BLaER1 treated with 17β-estradiol and CSF1 and Interleukin-3, amounts not matched to agents 10 nM and 100 nM (cell line): ENCODE results near the gene SCARF1.

ENCODE experiments used
- H3K27ac ChIP-seq, 11 experiments: shearing (Covaris generic); formaldehyde crosslinking; 2 replicates each; pipeline ENCODE4 v1.8.1; 2022
- H3K27me3 ChIP-seq, 11 experiments: shearing (Covaris generic); formaldehyde crosslinking; 2 replicates each; pipeline ENCODE4 v1.8.1; 2022
- H3K36me3 ChIP-seq, 11 experiments: shearing (Covaris generic); formaldehyde crosslinking; 2 replicates each; pipeline ENCODE4 v1.8.1; 2022
- H3K4me1 ChIP-seq, 10 experiments: shearing (Covaris generic); formaldehyde crosslinking; 2 replicates each; pipeline ENCODE4 v1.8.1; 2022
- H3K4me2 ChIP-seq, 11 experiments: shearing (Covaris generic); formaldehyde crosslinking; 2 replicates each; pipeline ENCODE4 v1.8.1; 2022
- H3K4me3 ChIP-seq, 10 experiments: shearing (Covaris generic); formaldehyde crosslinking; 2 replicates each; pipeline ENCODE4 v1.8.1; 2022
- H3K9ac ChIP-seq, 11 experiments: shearing (Covaris generic); formaldehyde crosslinking; 2 replicates each; pipeline ENCODE4 v1.8.1; 2022
- H3K9me3 ChIP-seq, 11 experiments: shearing (Covaris generic); formaldehyde crosslinking; replicated peaks in 1 of 11; 2 replicates each; pipeline ENCODE4 v1.8.1; 2022
- H4K20me1 ChIP-seq, 11 experiments: shearing (Covaris generic); formaldehyde crosslinking; 2 replicates each; pipeline ENCODE4 v1.8.1; 2022
- Cebpa-rat ChIP-seq, 11 experiments: shearing (Covaris generic); IDR thresholded peaks; 2 replicates each; pipeline ENCODE4 v1.8.1; 2022

Gene SCARF1

GRCh38 chr17:1627182-1627981, 18.1 kb downstream of the SCARF1 start:
- Histone ChIP-seq H3K27ac (peak overlapping the region; percentile 86 to 95 (median 92)), H3K4me1 (peaks cover 60 to 76% (median 71%) of the 10 kb centered on the region in 10 experiments), H3K9ac (peak overlapping the region; percentile 87 to 94 (median 90)), H3K27me3 (no peaks in the 10 kb centered on the region; a peak in 1 of 22 replicates), H4K20me1 (peaks cover 0 to 34% (median 0%) of the 10 kb centered on the region in 11 experiments; a peak in 7 of 22 replicates), H3K4me3 (peak overlapping the region; percentile 73 to 98 (median 88)), H3K9me3 (peaks cover 0 to 8% (median 0%) of the 10 kb centered on the region in 11 experiments; a peak in 1 of 22 replicates), H3K36me3 (peaks cover 0 to 47% (median 41%) of the 10 kb centered on the region in 11 experiments; a peak in 19 of 22 replicates), H3K4me2 (peak overlapping the region; percentile 94 to 100 (median 98))
- TF ChIP-seq Cebpa-rat (IDR thresholded peaks at IDR 0.05): peak in 3 of 11 experiments; percentile 16 to 49 (median 37); a peak in 1 of 22 replicates

- peaks cover 60 to 76% (median 70%) of the 10 kb centered on the region in 10 experiments for H3K4me1 ChIP-seq
- H4K20me1 ChIP-seq: peaks cover 0 to 31% (median 6%) of the 10 kb centered on the region in 11 experiments; a peak in 9 of 22 replicates
- peak overlapping the region; percentile 94 to 100 (median 98) for H3K4me2 ChIP-seq
- H3K27ac ChIP-seq: peak overlapping the region; percentile 48 to 95 (median 92); a peak in 20 of 22 replicates
- H3K9ac ChIP-seq: peak overlapping the region; percentile 87 to 94 (median 90); a peak in 21 of 22 replicates
- no peaks in the 10 kb centered on the region; a peak in 1 of 22 replicates for H3K27me3 ChIP-seq
- H3K4me3 ChIP-seq: peak overlapping the region in 9 of 10 experiments; percentile 76 to 98 (median 90); a peak in 18 of 20 replicates
- H3K9me3 ChIP-seq: peaks cover 0 to 8% (median 0%) of the 10 kb centered on the region in 11 experiments; a peak in 1 of 22 replicates
- H3K36me3 ChIP-seq: peaks cover 0 to 55% (median 49%) of the 10 kb centered on the region in 11 experiments; a peak in 19 of 22 replicates
- TF ChIP-seq Cebpa-rat (IDR thresholded peaks at IDR 0.05): no peak
Measured at GRCh38 chr17:1626333-1626732, 19.2 kb downstream of the SCARF1 start.

- Histone ChIP-seq H3K4me2 (peak overlapping the region; percentile 94 to 100 (median 98)), H3K4me1 (peaks cover 60 to 76% (median 70%) of the 10 kb centered on the region in 10 experiments), H3K9me3 (peaks cover 0 to 8% (median 0%) of the 10 kb centered on the region in 11 experiments; a peak in 1 of 22 replicates), H4K20me1 (peaks cover 0 to 38% (median 9%) of the 10 kb centered on the region in 11 experiments; a peak in 9 of 22 replicates), H3K27me3 (no peaks in the 10 kb centered on the region; a peak in 1 of 22 replicates), H3K36me3 (peaks cover 0 to 62% (median 57%) of the 10 kb centered on the region in 11 experiments; a peak in 19 of 22 replicates), H3K9ac (peak overlapping the region; percentile 35 to 94 (median 90); a peak in 18 of 22 replicates), H3K27ac (peak overlapping the region in 10 of 11 experiments; percentile 5 to 95 (median 69); a peak in 12 of 22 replicates), H3K4me3 (peak overlapping the region in 7 of 10 experiments; percentile 5 to 98 (median 91); a peak in 12 of 20 replicates)
- no peak for TF ChIP-seq Cebpa-rat (IDR thresholded peaks at IDR 0.05)
Measured at GRCh38 chr17:1625581-1625980, 20.0 kb downstream of the SCARF1 start.

- Histone ChIP-seq H3K27me3 (no peaks in the 10 kb centered on the region; a peak in 1 of 22 replicates), H3K4me3 (peak overlapping the region in 8 of 10 experiments; percentile 5 to 98 (median 88); a peak in 12 of 20 replicates), H3K27ac (peak overlapping the region in 9 of 11 experiments; percentile 5 to 94 (median 28); a peak in 14 of 22 replicates), H3K4me2 (peak overlapping the region; percentile 94 to 100 (median 98)), H3K9me3 (peaks cover 0 to 8% (median 0%) of the 10 kb centered on the region in 11 experiments; a peak in 1 of 22 replicates), H3K9ac (peak overlapping the region in 10 of 11 experiments; percentile 36 to 94 (median 90); a peak in 17 of 22 replicates), H4K20me1 (peaks cover 0 to 43% (median 14%) of the 10 kb centered on the region in 11 experiments; a peak in 9 of 22 replicates), H3K4me1 (peaks cover 60 to 76% (median 69%) of the 10 kb centered on the region in 10 experiments), H3K36me3 (peaks cover 0 to 68% (median 62%) of the 10 kb centered on the region in 11 experiments; a peak in 19 of 22 replicates)
- no peak; a peak in 1 of 22 replicates for TF ChIP-seq Cebpa-rat (IDR thresholded peaks at IDR 0.05)
Measured at GRCh38 chr17:1625053-1625452, 20.5 kb downstream of the SCARF1 start.

- no peak; a peak in 1 of 22 replicates for TF ChIP-seq Cebpa-rat (IDR thresholded peaks at IDR 0.05)
- Histone ChIP-seq H3K27me3 (no peaks in the 10 kb centered on the region; a peak in 1 of 22 replicates), H3K27ac (peak overlapping the region in 9 of 11 experiments; percentile 5 to 94 (median 28); a peak in 14 of 22 replicates), H4K20me1 (peaks cover 0 to 46% (median 14%) of the 10 kb centered on the region in 11 experiments; a peak in 10 of 22 replicates), H3K4me3 (peak overlapping the region in 7 of 10 experiments; percentile 5 to 98 (median 90); a peak in 10 of 20 replicates), H3K9ac (peak overlapping the region in 10 of 11 experiments; percentile 36 to 94 (median 90); a peak in 16 of 22 replicates), H3K4me2 (peak overlapping the region; percentile 94 to 100 (median 98)), H3K9me3 (peaks cover 0 to 8% (median 0%) of the 10 kb centered on the region in 11 experiments; a peak in 1 of 22 replicates), H3K36me3 (peaks cover 0 to 72% (median 64%) of the 10 kb centered on the region in 11 experiments; a peak in 19 of 22 replicates), H3K4me1 (peaks cover 60 to 76% (median 69%) of the 10 kb centered on the region in 10 experiments)
Measured at GRCh38 chr17:1624650-1625049, 20.9 kb downstream of the SCARF1 start.

- peaks cover 0 to 87% (median 78%) of the 10 kb centered on the region in 11 experiments; a peak in 19 of 22 replicates for H3K36me3 ChIP-seq
- no peak overlapping the region for H3K4me3 ChIP-seq
- peak overlapping the region in 7 of 11 experiments; percentile 3 to 100 (median 97); a peak in 9 of 22 replicates for H3K4me2 ChIP-seq
- peaks cover 0 to 8% (median 0%) of the 10 kb centered on the region in 11 experiments; a peak in 1 of 22 replicates for H3K9me3 ChIP-seq
- no peaks in the 10 kb centered on the region for H3K27me3 ChIP-seq
- H4K20me1 ChIP-seq: peaks cover 0 to 54% (median 14%) of the 10 kb centered on the region in 11 experiments; a peak in 10 of 22 replicates
- no peak for TF ChIP-seq Cebpa-rat (IDR thresholded peaks at IDR 0.05)
- peaks cover 71 to 88% (median 79%) of the 10 kb centered on the region in 10 experiments for H3K4me1 ChIP-seq
- peak overlapping the region in 2 of 11 experiments; percentile 31 to 92; a peak in 3 of 22 replicates for H3K9ac ChIP-seq
- peak overlapping the region in 4 of 11 experiments; percentile 9 to 90 (median 30); a peak in 4 of 22 replicates for H3K27ac ChIP-seq
Measured at GRCh38 chr17:1623057-1623630, 22.4 kb downstream of the SCARF1 start.

GRCh38 chr17:1621273-1621954, 24.1 kb downstream of the SCARF1 start:
- Histone ChIP-seq H3K36me3 (peaks cover 0 to 99% (median 88%) of the 10 kb centered on the region in 11 experiments; a peak in 19 of 22 replicates), H3K4me1 (peaks cover 73 to 100% (median 88%) of the 10 kb centered on the region in 10 experiments)

More at GRCh38 chr17:1621273-1621954, 24.1 kb downstream of the SCARF1 start:
- H3K9me3 ChIP-seq: peaks cover 0 to 8% (median 0%) of the 10 kb centered on the region in 11 experiments; a peak in 1 of 22 replicates
- H3K4me3 ChIP-seq: no peak overlapping the region
- H3K27ac ChIP-seq: peak overlapping the region in 9 of 11 experiments; percentile 8 to 79 (median 34); a peak in 9 of 22 replicates
- no peaks in the 10 kb centered on the region for H3K27me3 ChIP-seq
- H3K4me2 ChIP-seq: peak overlapping the region; percentile 30 to 76 (median 60)
- H4K20me1 ChIP-seq: peaks cover 0 to 48% (median 14%) of the 10 kb centered on the region in 11 experiments; a peak in 10 of 22 replicates
- peak overlapping the region in 10 of 11 experiments; percentile 15 to 67 (median 44); a peak in 13 of 22 replicates for H3K9ac ChIP-seq
- no peak for TF ChIP-seq Cebpa-rat (IDR thresholded peaks at IDR 0.05)
